ENCODE data around the gene SLAMF1. TPM values are rescaled to one million over a fixed set of nuclear protein-coding genes. Genes with fewer than 3 reads are reported as not detected.

Gene SLAMF1
- total RNA-seq, 3 donors from 2014 or later (not counting 1 experiment from before 2014, with no cell fraction given) = 1.1 to 3.5 (median 2.1) TPM

- Histone ChIP-seq H3K4me1 (ENCODE audit: control insufficient read depth, insufficient read depth, low read length) (peaks cover 22% of the 10 kb centered on the region), H3K36me3 (ENCODE audit: control insufficient read depth, insufficient read depth, low read length) (no peaks in the 10 kb centered on the region), H3K27ac (ENCODE audit: low read length) (peak overlapping the region; percentile 8), H3K27me3 (ENCODE audit: control insufficient read depth, insufficient read depth, low read length) (no peaks in the 10 kb centered on the region), H3K9me3 (ENCODE audit: control insufficient read depth, insufficient read depth, low read length) (no peaks in the 10 kb centered on the region), H3K4me3 (ENCODE audit: low read length) (peak overlapping the region; percentile 48)
- Mint-ChIP-seq H3K4me3 (peak overlapping the region; percentile 40), H3K9me3 (no peaks in the 10 kb centered on the region), H3K27ac (no peak overlapping the region), H3K27me3 (ENCODE audit: low read depth in 2 of 2) (peaks cover 12 to 33% of the 10 kb centered on the region in 2 donors), H3K4me1 (peaks cover 29 to 37% of the 10 kb centered on the region in 2 donors), H3K36me3 (no peaks in the 10 kb centered on the region)
- ATAC-seq (no peak), DNase-seq (no peak)
- intact Hi-C loops (cut with micrococcal nuclease) = no loop called here
- no peak for TF ChIP-seq CTCF (IDR thresholded peaks at IDR 0.05)
These were observed 2.4 kb downstream of the SLAMF1 start for GRCh38 chr1:160644399-160644798.

GRCh38 chr1:160643138-160643537, 3.7 kb downstream of the SLAMF1 start:
- ATAC-seq (no peak), DNase-seq (no peak)
- peaks cover 12 to 28% of the 10 kb centered on the region in 2 donors for H3K27me3 Mint-ChIP-seq (ENCODE audit: low read depth in 2 of 2)
- H3K9me3 Mint-ChIP-seq = no peaks in the 10 kb centered on the region
- H3K4me1 ChIP-seq (ENCODE audit: control insufficient read depth, insufficient read depth, low read length) = peaks cover 34% of the 10 kb centered on the region
- no peak overlapping the region for H3K4me3 Mint-ChIP-seq
- 96% methylated on average over 2 of the region's 5 CpGs for WGBS (ENCODE audit: insufficient coverage)
- no peaks in the 10 kb centered on the region for H3K27me3 ChIP-seq (ENCODE audit: control insufficient read depth, insufficient read depth, low read length)
- H3K36me3 Mint-ChIP-seq = no peaks in the 10 kb centered on the region
- no peak overlapping the region for H3K4me3 ChIP-seq (ENCODE audit: low read length)
- no peak overlapping the region for H3K27ac Mint-ChIP-seq
- peaks cover 42 to 49% of the 10 kb centered on the region in 2 donors for H3K4me1 Mint-ChIP-seq
- intact Hi-C loops (cut with micrococcal nuclease) = no loop called here
- H3K36me3 ChIP-seq (ENCODE audit: control insufficient read depth, insufficient read depth, low read length) = no peaks in the 10 kb centered on the region
- no peaks in the 10 kb centered on the region for H3K9me3 ChIP-seq (ENCODE audit: control insufficient read depth, insufficient read depth, low read length)
- H3K27ac ChIP-seq (ENCODE audit: low read length) = no peak overlapping the region
- TF ChIP-seq CTCF (IDR thresholded peaks at IDR 0.05) = no peak

GRCh38 chr1:160642281-160642644, 4.6 kb downstream of the SLAMF1 start:
- H3K4me3 Mint-ChIP-seq = no peak overlapping the region
- no peaks in the 10 kb centered on the region for H3K36me3 ChIP-seq (ENCODE audit: control insufficient read depth, insufficient read depth, low read length)
- H3K4me1 ChIP-seq (ENCODE audit: control insufficient read depth, insufficient read depth, low read length) = peaks cover 40% of the 10 kb centered on the region
- no peaks in the 10 kb centered on the region for H3K9me3 Mint-ChIP-seq
- intact Hi-C loops (cut with micrococcal nuclease) = no loop called here
- no peaks in the 10 kb centered on the region for H3K9me3 ChIP-seq (ENCODE audit: control insufficient read depth, insufficient read depth, low read length)
- no CpG with 5 or more reads among the region's 2 CpGs for WGBS (ENCODE audit: insufficient coverage)
- H3K27me3 Mint-ChIP-seq (ENCODE audit: low read depth in 2 of 2) = peaks cover 9 to 24% of the 10 kb centered on the region in 2 donors
- H3K4me3 ChIP-seq (ENCODE audit: low read length) = no peak overlapping the region
- no peak overlapping the region for H3K27ac Mint-ChIP-seq
- ATAC-seq = no peak
- H3K36me3 Mint-ChIP-seq = no peaks in the 10 kb centered on the region
- TF ChIP-seq CTCF (IDR thresholded peaks at IDR 0.05) = no peak
- no peaks in the 10 kb centered on the region for H3K27me3 ChIP-seq (ENCODE audit: control insufficient read depth, insufficient read depth, low read length)
- no peak for DNase-seq
- peaks cover 48 to 55% of the 10 kb centered on the region in 2 donors for H3K4me1 Mint-ChIP-seq
- peak overlapping the region; percentile 67 for H3K27ac ChIP-seq (ENCODE audit: low read length)
